ENCODE measurements around the gene POLR2J3. TPM values are rescaled to one million over a fixed set of nuclear protein-coding genes. Genes with fewer than 3 reads are reported as not detected.
"Not testable (repeated sequence)": the region's sequence is repeated elsewhere in the genome, so short reads cannot be mapped to it uniquely, and the experiment has no call there.

The POLR2J3 gene
- total RNA-seq, 4 donors from 2014 or later = 0.77 to 50.7 (median 17.1) TPM

- intact Hi-C loops (cut with DNase I; ENCODE audit: low total_unique reads); H3K36me3 ChIP-seq: not testable (repeated sequence)
Measured at GRCh38 chr7:102606848-102607247, 34.5 kb upstream of the POLR2J3 start.

GRCh38 chr7:102604431-102605145 lies 32.2 kb upstream of the POLR2J3 start:
- DNase-seq; H3K9me3 ChIP-seq; H3K4me1 ChIP-seq; H3K27me3 ChIP-seq; intact Hi-C loops (cut with DNase I; ENCODE audit: low total_unique reads); H3K36me3 ChIP-seq; H3K27ac ChIP-seq; H3K4me3 ChIP-seq: not testable (repeated sequence)

More at GRCh38 chr7:102606848-102607247, 34.5 kb upstream of the POLR2J3 start:
- H3K4me3 ChIP-seq, H3K27ac ChIP-seq, H3K9me3 ChIP-seq, H3K27me3 ChIP-seq, H3K4me1 ChIP-seq, DNase-seq: not testable (repeated sequence)

- H3K27ac ChIP-seq; H3K27me3 ChIP-seq; intact Hi-C loops (cut with DNase I; ENCODE audit: low total_unique reads); H3K9me3 ChIP-seq; DNase-seq; H3K4me3 ChIP-seq; H3K36me3 ChIP-seq; H3K4me1 ChIP-seq: not testable (repeated sequence)
Measured at GRCh38 chr7:102602317-102602716, 29.9 kb upstream of the POLR2J3 start.

- H3K4me1 ChIP-seq; H3K27me3 ChIP-seq; DNase-seq; H3K4me3 ChIP-seq; H3K9me3 ChIP-seq; H3K27ac ChIP-seq; H3K36me3 ChIP-seq; intact Hi-C loops (cut with DNase I; ENCODE audit: low total_unique reads): not testable (repeated sequence)
Measured at GRCh38 chr7:102599699-102600098, 27.3 kb upstream of the POLR2J3 start.

GRCh38 chr7:102596036-102596435 lies 23.7 kb upstream of the POLR2J3 start:
- H3K9me3 ChIP-seq; H3K4me1 ChIP-seq; H3K4me3 ChIP-seq; H3K27me3 ChIP-seq; H3K27ac ChIP-seq; H3K36me3 ChIP-seq; DNase-seq; intact Hi-C loops (cut with DNase I; ENCODE audit: low total_unique reads): not testable (repeated sequence)

GRCh38 chr7:102593637-102594334 lies 21.4 kb upstream of the POLR2J3 start:
- H3K4me1 ChIP-seq; DNase-seq; H3K9me3 ChIP-seq; H3K27ac ChIP-seq; H3K36me3 ChIP-seq; H3K27me3 ChIP-seq; intact Hi-C loops (cut with DNase I; ENCODE audit: low total_unique reads); H3K4me3 ChIP-seq: not testable (repeated sequence)

GRCh38 chr7:102592477-102593019 lies 20.2 kb upstream of the POLR2J3 start:
- intact Hi-C loops (cut with DNase I; ENCODE audit: low total_unique reads) = not testable (repeated sequence)

GRCh38 chr7:102589857-102590256 lies 17.5 kb upstream of the POLR2J3 start:
- H3K27ac ChIP-seq; intact Hi-C loops (cut with DNase I; ENCODE audit: low total_unique reads); H3K36me3 ChIP-seq; H3K27me3 ChIP-seq; H3K4me3 ChIP-seq; DNase-seq; H3K4me1 ChIP-seq; H3K9me3 ChIP-seq: not testable (repeated sequence)

More at GRCh38 chr7:102592477-102593019, 20.2 kb upstream of the POLR2J3 start:
- not testable (repeated sequence) for H3K9me3 ChIP-seq, H3K4me3 ChIP-seq, H3K27ac ChIP-seq, H3K36me3 ChIP-seq, H3K4me1 ChIP-seq, H3K27me3 ChIP-seq
- DNase-seq = peak in 1 of 2 donors; percentile 26

- H3K9me3 ChIP-seq; H3K4me1 ChIP-seq; intact Hi-C loops (cut with DNase I; ENCODE audit: low total_unique reads); H3K36me3 ChIP-seq; H3K27me3 ChIP-seq; H3K4me3 ChIP-seq; DNase-seq; H3K27ac ChIP-seq: not testable (repeated sequence)
Measured at GRCh38 chr7:102583495-102583894, 11.1 kb upstream of the POLR2J3 start.

- H3K4me1 ChIP-seq; H3K36me3 ChIP-seq; intact Hi-C loops (cut with DNase I; ENCODE audit: low total_unique reads); H3K27ac ChIP-seq; H3K4me3 ChIP-seq; H3K27me3 ChIP-seq; H3K9me3 ChIP-seq; DNase-seq: not testable (repeated sequence)
Measured at GRCh38 chr7:102581722-102582121, 9.3 kb upstream of the POLR2J3 start.

- DNase-seq; H3K4me1 ChIP-seq; H3K36me3 ChIP-seq; H3K27ac ChIP-seq; H3K4me3 ChIP-seq; H3K9me3 ChIP-seq; H3K27me3 ChIP-seq; intact Hi-C loops (cut with DNase I; ENCODE audit: low total_unique reads): not testable (repeated sequence)
Measured at GRCh38 chr7:102578486-102578885, 6.1 kb upstream of the POLR2J3 start.

GRCh38 chr7:102577315-102578240 lies 5.2 kb upstream of the POLR2J3 start:
- H3K4me1 ChIP-seq; intact Hi-C loops (cut with DNase I; ENCODE audit: low total_unique reads); H3K27me3 ChIP-seq; H3K36me3 ChIP-seq; H3K4me3 ChIP-seq; H3K9me3 ChIP-seq; H3K27ac ChIP-seq; DNase-seq: not testable (repeated sequence)

GRCh38 chr7:102576363-102576762 lies 4.0 kb upstream of the POLR2J3 start:
- not testable (repeated sequence) for H3K4me3 ChIP-seq, H3K36me3 ChIP-seq, H3K9me3 ChIP-seq

More at GRCh38 chr7:102576363-102576762, 4.0 kb upstream of the POLR2J3 start:
- DNase-seq; H3K27ac ChIP-seq; H3K4me1 ChIP-seq; H3K27me3 ChIP-seq; intact Hi-C loops (cut with DNase I; ENCODE audit: low total_unique reads): not testable (repeated sequence)

All from uterus (tissue), 4 donors.